Measurements from ENCODE around the gene ZNF467. TPM values are rescaled to one million over a fixed set of nuclear protein-coding genes. Genes with fewer than 3 reads are reported as not detected.

The ZNF467 gene
- total RNA-seq, 2 donors from 2014 or later: 4.6 to 7.4 TPM

DNA sequence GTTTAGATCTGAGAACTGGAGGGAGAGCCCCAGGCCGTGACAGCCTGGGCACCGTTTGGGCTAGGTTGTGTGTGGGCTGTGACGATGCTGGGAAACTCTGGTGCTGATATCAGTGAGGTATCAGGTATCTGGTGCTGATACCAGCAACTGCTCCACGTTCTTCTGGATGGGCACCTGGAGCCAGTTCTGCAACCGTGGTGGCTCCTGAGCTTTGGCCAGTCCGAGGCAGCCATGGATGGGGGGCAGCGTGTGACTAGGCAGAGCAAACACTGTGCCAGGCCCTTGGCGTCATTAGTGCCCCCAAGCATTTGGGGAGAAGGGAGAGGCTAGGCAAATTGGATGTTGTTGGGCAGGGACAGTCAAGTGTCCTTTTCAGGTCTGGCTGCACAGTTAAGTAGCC is 57.9 kb downstream of the ZNF467 start:
- peak overlapping the region; percentile 51 to 57 for H3K27ac ChIP-seq
- peak overlapping the region; percentile 94 for H3K4me3 ChIP-seq
- TF ChIP-seq, protein P1, sequence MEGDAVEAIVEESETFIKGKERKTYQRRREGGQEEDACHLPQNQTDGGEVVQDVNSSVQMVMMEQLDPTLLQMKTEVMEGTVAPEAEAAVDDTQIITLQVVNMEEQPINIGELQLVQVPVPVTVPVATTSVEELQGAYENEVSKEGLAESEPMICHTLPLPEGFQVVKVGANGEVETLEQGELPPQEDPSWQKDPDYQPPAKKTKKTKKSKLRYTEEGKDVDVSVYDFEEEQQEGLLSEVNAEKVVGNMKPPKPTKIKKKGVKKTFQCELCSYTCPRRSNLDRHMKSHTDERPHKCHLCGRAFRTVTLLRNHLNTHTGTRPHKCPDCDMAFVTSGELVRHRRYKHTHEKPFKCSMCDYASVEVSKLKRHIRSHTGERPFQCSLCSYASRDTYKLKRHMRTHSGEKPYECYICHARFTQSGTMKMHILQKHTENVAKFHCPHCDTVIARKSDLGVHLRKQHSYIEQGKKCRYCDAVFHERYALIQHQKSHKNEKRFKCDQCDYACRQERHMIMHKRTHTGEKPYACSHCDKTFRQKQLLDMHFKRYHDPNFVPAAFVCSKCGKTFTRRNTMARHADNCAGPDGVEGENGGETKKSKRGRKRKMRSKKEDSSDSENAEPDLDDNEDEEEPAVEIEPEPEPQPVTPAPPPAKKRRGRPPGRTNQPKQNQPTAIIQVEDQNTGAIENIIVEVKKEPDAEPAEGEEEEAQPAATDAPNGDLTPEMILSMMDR (IDR thresholded peaks at IDR 0.05): no peak
- no peak for DNase-seq (ENCODE audit: low spot score)
- ATAC-seq (ENCODE audit: insufficient number of reproducible peaks, low FRiP score, low read depth): no peak
- no peaks in the 10 kb centered on the region for H3K27me3 ChIP-seq (replicated peaks; ENCODE audit: insufficient read depth)
- peaks cover under 1% of the 10 kb centered on the region for H3K36me3 ChIP-seq
- H3K9me3 ChIP-seq: peaks cover 10% of the 10 kb centered on the region
- H3K4me1 ChIP-seq (ENCODE audit: control insufficient read depth in 1 of 2, low read depth in 2 of 2): peaks cover 9 to 35% of the 10 kb centered on the region in 2 donors

DNA sequence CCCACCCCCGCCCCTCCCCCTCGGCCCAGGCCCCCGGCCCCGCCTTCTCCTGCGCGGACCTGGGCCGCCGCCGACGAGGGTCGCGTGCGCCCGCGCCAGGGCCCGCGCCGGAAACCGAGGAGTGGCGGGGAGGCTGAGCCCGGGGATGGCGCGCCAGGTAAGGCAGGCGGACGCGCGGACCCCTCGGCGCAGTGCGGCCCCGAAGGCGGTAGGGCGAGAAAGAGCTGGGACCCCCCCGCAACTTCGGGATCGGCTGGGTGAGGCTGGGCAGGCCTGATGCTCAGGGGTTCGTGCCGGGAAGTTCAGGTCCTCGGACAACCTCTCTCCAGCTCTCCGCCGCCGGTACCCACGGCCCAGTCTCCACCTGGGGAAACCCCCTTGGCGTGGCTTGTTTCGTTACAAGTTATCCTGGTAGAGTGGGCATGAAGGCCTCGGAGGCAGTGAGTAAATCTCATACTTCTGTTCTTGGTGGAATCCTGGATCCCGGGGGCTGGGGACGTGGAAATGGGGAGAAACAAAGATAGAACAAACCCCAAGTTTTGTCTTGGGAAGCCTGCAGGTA is 58.4 kb downstream of the ZNF467 start:
- Histone ChIP-seq H3K27me3 (replicated peaks; ENCODE audit: insufficient read depth) (no peaks in the 10 kb centered on the region), H3K9me3 (peaks cover 11% of the 10 kb centered on the region), H3K4me3 (peak overlapping the region; percentile 94), H3K36me3 (no peaks in the 10 kb centered on the region), H3K27ac (peak overlapping the region; percentile 51 to 57), H3K4me1 (ENCODE audit: control insufficient read depth in 1 of 2, low read depth in 2 of 2) (peaks cover 9 to 30% of the 10 kb centered on the region in 2 donors)
- DNase-seq (ENCODE audit: low spot score): no peak
- ATAC-seq (ENCODE audit: insufficient number of reproducible peaks, low FRiP score, low read depth): peak; percentile 6
- TF ChIP-seq, protein P1 (IDR thresholded peaks at IDR 0.05): no peak

Other genes starting within 250 kb of the ZNF467 start
- gene ZNF862, start 64.8 kb upstream of the ZNF467 start, total RNA-seq: 10 to 100 TPM; 11.4 to 17.3 TPM
- 10 to 100 TPM in 1 of 2 donors, 1 to 10 TPM in 1; 6.3 to 58.2 TPM for gene ATP6V0E2, start 100.4 kb upstream of the ZNF467 start, total RNA-seq